HG02884 (cell line): ENCODE measurements around the gene VGLL4.

ENCODE experiments used
- ATAC-seq: cut with Tn5 transposase; IDR thresholded peaks from one replicate; pipeline ENCODE4 v1.9.1; 2021; ENCODE audit warnings: mild to moderate bottlenecking, moderate library complexity; ENCODE audit not compliant: unreplicated experiment

Gene VGLL4

DNA sequence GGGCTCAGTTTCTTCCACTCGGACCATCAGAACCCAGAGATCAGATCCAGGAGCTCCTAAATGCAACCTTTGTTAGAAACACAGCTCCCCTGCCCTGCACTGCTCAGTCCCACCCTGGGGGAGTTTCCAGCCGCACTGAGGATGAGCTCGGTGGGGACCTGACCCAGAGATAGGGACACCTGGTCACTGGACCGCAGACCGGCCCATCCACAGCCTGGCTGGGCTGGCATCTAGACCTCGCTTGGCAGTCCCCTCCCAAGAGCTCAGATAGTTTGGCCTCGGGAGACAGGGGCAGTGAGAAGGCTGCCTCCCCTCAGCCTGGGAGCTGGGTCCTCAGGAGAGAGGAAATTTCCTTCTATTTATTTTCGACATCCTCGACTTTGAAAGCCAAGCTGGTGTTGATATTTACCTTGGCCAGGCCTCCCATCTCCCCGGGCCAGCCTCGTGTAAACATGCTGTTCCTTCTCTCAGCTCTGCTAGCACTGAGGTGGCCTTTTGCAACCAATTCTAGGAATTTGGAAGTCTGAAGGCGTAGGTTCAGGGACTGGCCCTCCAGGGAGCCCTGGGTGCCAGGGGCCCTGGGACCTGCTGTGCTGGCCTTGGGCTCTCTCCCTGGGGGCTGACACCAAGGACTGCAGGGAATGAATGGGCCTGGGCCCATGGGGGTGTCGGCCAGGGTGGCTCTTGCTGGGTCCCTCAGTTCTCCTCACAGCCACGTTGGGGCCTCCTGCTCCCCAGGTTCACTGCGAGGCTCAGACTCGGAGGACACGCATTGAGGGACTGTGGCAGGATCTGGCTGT, 90.1 kb downstream of the VGLL4 start:
- no peak for ATAC-seq

DNA sequence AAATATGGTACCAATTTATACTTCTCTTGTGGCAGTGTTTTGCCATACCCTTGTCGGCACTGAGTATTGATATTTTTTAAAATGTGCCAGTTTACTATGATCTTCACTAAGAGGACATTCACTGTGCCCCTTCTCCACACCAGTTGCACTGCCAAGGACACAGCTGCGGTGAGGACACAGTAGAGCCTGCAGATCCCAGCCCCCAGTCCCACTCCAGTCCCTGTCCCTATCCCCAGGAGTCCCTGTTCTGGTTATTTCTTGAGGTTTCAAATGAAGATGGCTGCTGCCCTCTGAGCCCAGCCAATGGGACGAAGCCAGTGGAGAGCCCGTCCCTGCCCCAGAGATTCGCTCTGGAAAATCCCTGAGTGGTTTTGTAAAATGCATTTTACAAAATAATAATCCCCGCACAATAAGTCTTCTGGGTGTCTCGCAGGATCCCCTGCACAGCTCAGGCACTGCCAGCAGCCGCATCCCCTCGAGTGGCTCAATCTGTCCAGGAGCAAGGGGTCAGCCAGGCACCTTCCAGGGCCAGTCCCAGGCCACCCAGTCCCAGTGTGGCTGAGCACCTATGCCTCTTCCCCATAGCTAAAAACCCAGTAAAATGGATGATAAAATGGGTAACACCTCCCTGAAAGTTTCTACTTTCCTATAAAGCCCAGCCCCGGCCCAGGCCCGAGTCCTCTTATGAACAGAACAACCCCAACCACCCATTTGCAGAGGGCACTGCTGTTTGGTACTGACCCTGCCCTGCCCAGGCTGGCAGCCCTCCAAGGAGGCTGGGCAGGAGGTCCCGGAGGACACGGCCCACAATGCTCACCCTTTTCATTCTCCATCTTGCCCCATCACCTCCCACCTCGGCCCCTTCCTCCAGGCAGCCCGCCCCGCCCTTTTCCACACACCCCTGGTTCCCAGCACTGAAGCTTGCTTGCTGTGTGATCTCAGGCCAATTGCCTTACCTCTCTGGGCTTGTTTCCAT, 91.1 kb downstream of the VGLL4 start:
- ATAC-seq = no peak

GRCh38 chr3:11551036-11551435, 92.7 kb downstream of the VGLL4 start:
- no peak for ATAC-seq

DNA sequence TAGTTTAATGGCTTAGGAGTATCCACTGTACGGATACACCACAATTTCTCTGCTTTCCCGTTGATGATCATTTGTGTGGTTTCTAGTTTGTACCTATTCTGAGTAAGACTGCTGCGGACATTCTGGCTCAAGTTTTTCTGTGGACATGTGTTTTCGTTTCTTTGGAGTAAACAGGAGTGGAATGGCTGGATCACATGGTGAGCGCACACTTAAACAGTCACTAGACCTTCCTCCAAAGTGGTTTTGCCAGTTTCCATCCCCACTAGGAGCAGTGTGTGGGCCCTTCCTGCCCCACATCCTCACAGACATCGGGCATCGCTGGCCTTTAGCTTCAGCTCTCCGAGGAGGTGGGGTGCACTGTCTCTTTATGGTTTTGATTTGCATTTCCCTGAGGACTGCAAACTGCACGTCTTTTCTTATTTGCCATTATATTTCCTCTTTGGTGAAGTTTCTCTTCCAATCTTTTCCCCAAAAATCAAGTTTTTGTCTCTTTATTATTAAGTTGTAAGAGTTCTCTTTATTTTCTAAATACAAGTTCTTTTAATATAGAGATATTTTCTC, 94.1 kb downstream of the VGLL4 start:
- no peak for ATAC-seq

- no peak for ATAC-seq
Observed at GRCh38 chr3:11548721-11549131, 95.0 kb downstream of the VGLL4 start.

DNA sequence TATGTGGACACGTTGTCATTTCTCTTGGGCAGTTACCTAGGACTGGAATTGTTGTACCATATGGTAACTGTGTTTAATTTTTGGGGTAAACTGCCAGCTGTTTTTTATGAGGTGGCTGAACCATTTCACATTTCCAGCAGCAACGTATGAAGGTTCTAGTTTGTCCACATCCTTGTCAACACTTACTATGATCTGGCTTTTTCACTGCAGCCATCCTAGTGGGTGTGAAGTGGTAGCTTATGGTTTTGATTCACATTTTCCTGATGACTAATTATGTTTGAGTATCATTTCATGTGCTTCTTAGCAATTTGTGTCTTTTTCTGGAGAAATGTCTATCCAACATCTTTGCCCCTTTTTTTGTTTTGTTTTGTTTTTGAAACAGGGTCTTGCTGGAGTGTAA, 96.2 kb downstream of the VGLL4 start:
- ATAC-seq = no peak

- no peak for ATAC-seq
Observed at GRCh38 chr3:11546657-11547302, 96.9 kb downstream of the VGLL4 start.

- ATAC-seq = no peak
Observed at GRCh38 chr3:11545186-11545851, 98.4 kb downstream of the VGLL4 start.

DNA sequence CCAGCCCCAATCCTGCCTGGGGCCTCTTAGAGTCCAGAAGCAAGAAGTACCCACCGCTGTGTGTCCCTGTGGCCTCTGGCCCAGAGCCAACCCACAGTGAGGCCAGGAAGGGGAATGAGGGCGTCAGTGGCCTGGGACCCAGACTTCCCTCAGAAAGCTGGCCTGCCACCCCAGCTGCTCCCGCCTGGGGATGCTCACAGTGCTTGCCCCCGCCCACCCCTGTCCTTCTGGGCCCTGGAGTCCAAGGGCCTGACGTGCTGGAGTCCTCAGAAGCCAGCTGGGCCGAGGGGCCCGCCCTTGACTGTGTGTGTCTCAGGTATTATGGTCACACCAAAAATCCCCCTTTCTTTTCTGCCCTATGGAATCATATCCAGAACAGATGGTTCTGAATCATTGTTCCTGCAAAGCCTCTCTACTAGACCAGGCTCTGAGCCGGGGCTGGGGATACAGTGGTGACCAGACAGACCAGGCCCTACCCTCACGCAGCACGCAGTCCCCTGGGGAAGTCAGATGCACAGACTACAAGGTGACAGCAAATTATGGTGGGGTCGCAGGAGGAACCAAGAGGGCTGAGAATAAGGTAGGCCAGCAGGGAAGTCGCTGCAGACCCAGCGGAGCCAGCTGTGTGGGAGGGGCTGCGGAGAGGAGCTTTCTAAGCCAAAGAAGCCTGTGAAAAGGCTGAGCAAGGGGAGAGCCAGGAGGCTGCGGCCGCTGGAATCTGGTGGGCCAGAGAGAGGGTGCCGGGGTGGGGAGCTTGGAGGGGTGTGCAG, 99.1 kb downstream of the VGLL4 start:
- no peak for ATAC-seq

DNA sequence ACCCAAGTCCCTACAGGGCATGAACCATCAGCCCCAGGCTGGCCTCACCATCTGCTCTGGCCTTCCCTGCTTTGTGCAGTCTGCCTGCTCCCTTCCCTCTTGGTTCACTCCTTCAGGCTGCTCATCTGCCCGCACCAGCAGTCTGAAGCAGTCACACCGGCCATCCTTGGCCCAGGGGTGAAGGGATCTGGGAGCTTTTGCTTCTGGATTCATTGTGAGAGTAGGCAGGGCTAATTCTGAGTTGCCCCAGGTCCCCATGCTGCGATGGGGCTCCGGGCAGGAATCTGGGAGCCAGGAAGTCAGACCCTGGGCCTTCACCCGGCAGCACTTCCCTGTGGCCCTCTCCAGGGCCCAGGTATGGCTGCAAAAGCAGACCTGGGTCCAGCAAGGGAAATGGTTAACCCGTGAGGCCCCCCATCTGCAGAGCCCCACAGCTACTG, 99.7 kb downstream of the VGLL4 start:
- no peak for ATAC-seq

- no peak for ATAC-seq
Observed at GRCh38 chr3:11543141-11543947, 100.4 kb downstream of the VGLL4 start.

- ATAC-seq = no peak
Observed at GRCh38 chr3:11542551-11542950, 101.2 kb downstream of the VGLL4 start.

DNA sequence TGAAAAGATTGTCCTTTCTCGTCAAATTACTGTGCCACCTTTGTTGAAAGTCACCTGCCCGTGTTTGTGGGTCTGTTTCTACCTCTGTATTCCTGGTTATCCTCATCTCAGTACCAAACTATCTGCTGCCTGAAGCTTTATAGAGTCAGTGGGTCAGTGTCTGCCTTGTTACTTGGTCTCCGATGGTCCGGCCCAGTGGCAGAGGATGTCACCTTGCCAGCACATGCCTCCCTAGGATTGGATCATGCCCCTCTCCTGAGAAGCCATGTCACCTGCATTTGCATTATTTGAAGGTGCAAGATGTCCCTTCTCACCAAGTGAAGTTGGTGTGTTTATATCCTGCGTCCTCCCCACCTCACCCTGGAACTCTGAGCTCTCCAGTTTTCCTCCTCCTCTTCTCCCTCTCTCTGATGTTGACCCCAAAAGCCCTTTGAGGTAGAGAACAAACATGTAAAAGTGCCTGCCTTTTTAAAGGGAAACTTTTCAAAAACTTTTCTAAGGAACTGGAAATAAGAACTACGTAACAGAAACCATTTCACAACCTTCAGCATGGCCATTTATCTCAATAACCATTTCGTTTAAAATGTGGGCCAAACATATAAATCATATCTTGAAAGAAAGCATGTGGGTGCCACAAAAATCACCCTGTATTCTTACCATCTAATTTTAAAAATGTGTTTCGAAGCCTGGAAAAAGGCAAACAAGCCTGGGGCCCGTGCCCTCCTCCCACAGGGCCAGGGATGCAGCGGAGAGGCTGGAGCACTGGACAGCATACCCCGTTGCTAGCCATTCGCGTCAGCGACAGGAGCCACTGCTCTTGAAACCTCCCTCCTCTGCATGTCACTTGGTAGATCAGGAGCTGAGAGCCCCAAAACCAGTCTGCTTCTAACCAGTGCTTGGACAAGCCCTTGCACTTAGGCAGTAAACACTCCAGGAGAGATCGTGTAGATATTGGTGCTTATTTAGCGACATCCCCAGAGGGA, 102.1 kb downstream of the VGLL4 start:
- ATAC-seq = no peak

DNA sequence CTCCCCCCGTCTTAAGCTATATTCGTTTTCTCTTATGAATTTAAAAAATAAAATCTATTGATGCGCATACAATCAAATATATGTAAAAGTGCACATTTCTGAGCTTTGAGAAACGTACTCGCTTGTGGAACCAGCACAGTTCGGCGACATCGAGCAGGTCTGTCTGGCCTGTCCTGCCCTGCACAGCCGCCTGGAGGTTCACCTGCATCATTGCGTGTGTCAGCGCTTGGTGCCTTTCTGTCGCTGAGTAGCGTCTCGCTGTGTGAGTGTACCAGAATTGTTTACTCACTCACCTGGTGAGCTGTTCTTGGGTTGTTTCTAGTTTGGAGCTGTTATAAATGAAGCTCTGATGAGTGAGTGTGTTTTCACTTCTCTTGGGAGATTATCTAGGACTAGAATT, 104.0 kb downstream of the VGLL4 start:
- no peak for ATAC-seq

DNA sequence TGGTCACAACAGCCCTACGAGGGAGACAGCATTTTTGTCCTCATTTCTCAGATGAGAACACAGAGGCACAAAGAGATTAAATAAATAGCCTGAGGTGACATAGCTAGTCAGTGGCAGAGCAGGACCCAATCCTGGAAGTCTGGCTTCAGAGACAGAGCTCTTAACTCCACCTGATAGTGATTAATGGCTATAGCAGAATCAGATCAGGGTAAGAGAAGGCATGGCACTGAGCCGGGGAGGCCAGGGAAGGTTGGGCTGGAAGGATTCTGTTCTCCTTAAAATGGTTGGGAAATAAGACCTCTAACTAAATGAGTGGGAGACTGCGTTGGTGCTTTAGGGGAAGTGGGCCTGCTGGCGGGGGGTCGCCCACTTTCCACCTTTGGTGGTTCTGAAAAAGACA, 104.5 kb downstream of the VGLL4 start:
- ATAC-seq = no peak

DNA sequence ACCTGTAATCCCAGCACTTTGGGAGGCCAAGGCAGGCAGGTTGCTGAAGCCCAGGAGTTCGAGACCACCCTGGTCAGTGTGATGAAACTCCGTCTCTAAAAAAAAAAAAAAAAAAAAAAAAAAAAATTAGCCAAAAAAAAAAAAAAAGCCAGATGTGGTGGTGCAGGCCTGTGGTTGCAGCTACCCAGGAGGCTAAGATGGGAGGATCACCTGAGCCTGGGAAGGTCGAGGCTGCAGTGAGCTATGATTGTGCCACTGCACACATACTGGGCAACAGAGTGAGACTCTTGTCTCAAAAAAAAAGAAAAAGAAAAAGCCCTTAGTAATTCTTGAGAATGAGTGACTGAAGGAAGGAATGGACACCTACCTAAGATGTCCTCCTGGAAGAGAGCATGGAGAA, 105.1 kb downstream of the VGLL4 start:
- no peak for ATAC-seq

DNA sequence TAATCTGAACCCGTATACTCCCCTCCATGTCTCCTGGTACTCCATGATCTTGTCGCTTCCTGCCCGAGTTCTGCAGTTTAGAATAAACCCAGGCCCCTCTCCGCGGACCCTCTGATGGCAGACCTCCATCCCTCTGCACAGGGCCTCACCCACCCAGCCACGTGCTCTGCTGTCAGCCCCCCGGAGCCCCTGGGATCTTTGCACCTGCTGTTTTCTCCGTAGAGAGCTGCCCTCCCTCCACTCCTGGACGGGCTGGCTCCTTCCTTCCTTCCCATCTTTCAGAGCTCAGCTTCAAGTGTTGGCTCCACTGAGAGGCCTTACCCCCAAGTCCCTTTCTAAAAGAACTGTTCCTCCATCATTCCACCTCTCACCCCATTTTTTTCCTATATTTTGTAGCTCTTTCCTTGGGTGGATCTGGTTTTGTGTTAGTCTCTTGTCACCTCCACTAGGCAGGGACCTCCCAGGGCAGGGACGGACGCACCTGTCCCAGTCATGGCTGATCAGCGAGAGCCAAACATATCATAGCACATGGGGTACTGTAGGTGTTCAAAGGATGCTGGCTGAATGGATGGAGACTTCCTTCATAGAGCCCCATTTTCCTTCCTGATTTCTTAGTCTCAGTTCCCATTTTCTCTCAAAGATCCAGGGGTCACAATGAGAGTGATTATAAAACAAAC, 106.6 kb downstream of the VGLL4 start:
- ATAC-seq = no peak
